Measurements from ENCODE around the gene DERA. TPM values are rescaled to one million over a fixed set of nuclear protein-coding genes. Genes with fewer than 3 reads are reported as not detected.
A peak's percentile ranks its signal among the peaks of the same experiment; 100 is the strongest.
"Not testable (repeated sequence)": the region's sequence is repeated elsewhere in the genome, so short reads cannot be mapped to it uniquely, and the experiment has no call there.

Gene DERA
- 44.9 TPM for total RNA-seq

DNA sequence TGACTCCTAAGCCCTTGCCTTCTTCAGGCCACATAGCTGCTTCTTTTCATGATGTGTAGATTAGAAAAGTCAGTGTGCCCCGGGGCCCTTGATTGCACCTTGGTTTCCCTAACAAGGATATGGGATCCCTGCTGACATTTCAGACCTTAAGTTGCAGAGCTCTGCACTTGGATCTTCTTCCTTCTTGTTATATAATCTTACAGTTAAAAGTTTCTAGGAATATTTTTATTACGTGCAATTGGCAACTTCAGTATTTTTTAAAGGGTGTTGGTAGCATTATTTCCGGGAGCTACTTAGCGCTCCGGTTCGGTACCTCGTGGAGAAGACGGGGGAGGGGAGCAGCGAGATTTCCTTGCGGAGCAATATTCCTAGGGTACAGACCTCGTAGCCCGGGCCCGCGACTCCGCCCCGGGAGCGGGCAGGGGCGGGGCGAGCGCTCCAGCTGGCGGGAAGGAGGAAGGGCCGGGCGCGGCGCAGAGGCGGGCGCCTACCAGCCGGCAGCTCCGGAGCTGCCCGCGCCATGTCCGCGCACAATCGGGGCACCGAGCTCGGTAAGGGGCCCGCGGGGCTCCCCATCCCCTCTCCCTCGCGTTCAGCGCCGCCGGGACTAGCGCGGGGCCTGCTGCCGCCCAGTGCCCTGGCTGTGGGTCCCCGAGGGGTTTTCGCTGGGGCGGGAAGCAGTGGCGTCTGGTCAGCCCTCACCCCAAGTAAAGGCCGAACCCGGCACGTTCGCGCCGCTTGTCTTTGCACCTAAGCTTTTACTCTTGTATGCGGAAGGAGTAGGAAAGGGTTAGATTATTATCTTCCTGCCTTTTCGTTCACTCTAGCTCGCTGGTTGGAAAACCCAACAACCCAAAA, at the start of gene DERA:
DERA (plus strand) TSS at position 469 of the 858 bp plus-strand sequence; CDS start at position 521, 52 bp downstream.
- H3K36me3 ChIP-seq (ENCODE audit: control insufficient read depth in 3 of 3, insufficient read depth in 3 of 3, low read length in 3 of 3) = peaks cover 0 to 6% (median 0%) of the 10 kb centered on the region in 3 donors
- H3K4me1 ChIP-seq (ENCODE audit: control insufficient read depth in 3 of 3, insufficient read depth in 3 of 3, low read length in 3 of 3) = peaks cover 0 to 4% (median 0%) of the 10 kb centered on the region in 3 donors
- H3K4me3 ChIP-seq (ENCODE audit: low read length in 3 of 3) = peak within 1 kb of the TSS; percentile 82 to 87 (median 83)
- peak within 1 kb of the TSS; percentile 82 to 95 (median 89) for H3K9ac ChIP-seq (ENCODE audit: low read depth in 1 of 3, low read length in 3 of 3)
- peak within 1 kb of the TSS; percentile 88 for H3K27ac ChIP-seq (ENCODE audit: low read depth, low read length)
- no peaks in the 10 kb centered on the region for H3K9me3 ChIP-seq (ENCODE audit: control insufficient read depth in 3 of 3, low read length in 3 of 3)
- H3K27me3 ChIP-seq (ENCODE audit: control insufficient read depth in 3 of 3, insufficient read depth in 3 of 3, low read length in 3 of 3) = no peaks in the 10 kb centered on the region

DNA sequence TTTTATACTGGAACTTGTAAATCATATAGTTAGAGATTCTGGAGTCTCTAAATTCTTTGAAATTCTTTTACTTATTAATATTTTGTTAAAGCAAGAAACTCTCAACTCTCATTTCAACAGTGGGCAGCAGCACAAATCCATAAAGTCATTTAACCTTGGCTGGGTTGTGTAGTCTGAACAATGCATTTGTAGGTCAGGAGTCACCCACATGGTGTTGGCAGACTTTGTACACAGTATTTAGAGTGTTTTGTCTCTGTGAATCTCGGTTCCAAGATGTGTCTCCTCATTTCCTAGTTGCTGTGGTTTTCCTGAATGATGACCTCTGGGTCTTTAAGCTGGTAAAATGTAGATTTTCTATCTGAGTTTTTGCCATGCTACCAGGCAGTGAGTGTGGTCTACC, 49.7 kb upstream of the DERA start:
- no peak overlapping the region for H3K4me3 ChIP-seq (ENCODE audit: low read length in 3 of 3)
- no peak overlapping the region for H3K9ac ChIP-seq (ENCODE audit: low read depth in 1 of 3, low read length in 3 of 3)
- no peak overlapping the region for H3K27ac ChIP-seq (ENCODE audit: low read depth, low read length)
- H3K4me1 ChIP-seq (ENCODE audit: control insufficient read depth in 3 of 3, insufficient read depth in 3 of 3, low read length in 3 of 3) = no peaks in the 10 kb centered on the region
- H3K27me3 ChIP-seq (ENCODE audit: control insufficient read depth in 3 of 3, insufficient read depth in 3 of 3, low read length in 3 of 3) = no peaks in the 10 kb centered on the region
- H3K36me3 ChIP-seq (ENCODE audit: control insufficient read depth in 3 of 3, insufficient read depth in 3 of 3, low read length in 3 of 3) = no peaks in the 10 kb centered on the region
- H3K9me3 ChIP-seq (ENCODE audit: control insufficient read depth in 3 of 3, low read length in 3 of 3) = no peaks in the 10 kb centered on the region

DNA sequence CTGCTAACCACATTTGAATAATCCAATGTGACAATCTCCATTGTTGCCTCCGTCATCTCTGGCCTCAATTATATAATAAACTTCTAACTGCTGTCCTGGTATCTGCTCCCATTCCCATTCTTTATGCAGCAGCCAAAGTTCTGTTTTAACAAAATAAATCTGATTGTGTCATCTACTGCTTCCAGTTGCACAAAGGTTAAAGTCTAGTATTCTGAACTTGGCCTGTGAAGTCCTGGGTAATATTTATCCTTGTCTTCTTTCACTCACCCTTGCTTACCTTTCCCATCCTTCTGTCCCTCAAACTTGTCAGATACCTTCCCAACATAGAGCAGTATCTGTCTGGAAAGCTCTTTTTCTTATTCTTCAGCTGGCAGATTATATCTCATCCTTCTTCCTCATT, 48.3 kb upstream of the DERA start:
- Histone ChIP-seq H3K27me3 (ENCODE audit: control insufficient read depth in 3 of 3, insufficient read depth in 3 of 3, low read length in 3 of 3) (no peaks in the 10 kb centered on the region), H3K27ac (ENCODE audit: low read depth, low read length) (no peak overlapping the region), H3K9me3 (ENCODE audit: control insufficient read depth in 3 of 3, low read length in 3 of 3) (no peaks in the 10 kb centered on the region), H3K4me3 (ENCODE audit: low read length in 3 of 3) (no peak overlapping the region), H3K36me3 (ENCODE audit: control insufficient read depth in 3 of 3, insufficient read depth in 3 of 3, low read length in 3 of 3) (no peaks in the 10 kb centered on the region), H3K4me1 (ENCODE audit: control insufficient read depth in 3 of 3, insufficient read depth in 3 of 3, low read length in 3 of 3) (no peaks in the 10 kb centered on the region), H3K9ac (ENCODE audit: low read depth in 1 of 3, low read length in 3 of 3) (no peak overlapping the region)

DNA sequence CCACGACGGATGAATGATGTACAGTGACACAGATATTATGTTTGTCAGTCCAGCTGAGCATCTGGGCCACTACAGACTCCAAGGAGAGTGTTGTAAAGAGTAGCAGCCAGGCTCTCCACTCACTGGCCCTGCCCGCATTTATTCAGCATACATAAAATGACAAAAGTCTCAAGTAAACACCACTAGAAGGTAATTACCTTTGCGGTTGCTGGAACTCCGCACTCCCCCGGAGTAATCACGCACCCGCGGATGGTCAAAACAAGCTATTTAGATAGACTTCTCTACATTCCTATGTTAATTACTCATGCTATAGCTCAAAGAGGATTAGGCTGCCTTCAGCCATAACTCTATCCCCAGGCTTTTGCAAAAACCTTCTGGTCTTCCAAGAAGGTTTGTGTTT, 47.8 kb upstream of the DERA start:
- no peaks in the 10 kb centered on the region for H3K9me3 ChIP-seq (ENCODE audit: control insufficient read depth in 3 of 3, low read length in 3 of 3)
- no peaks in the 10 kb centered on the region for H3K27me3 ChIP-seq (ENCODE audit: control insufficient read depth in 3 of 3, insufficient read depth in 3 of 3, low read length in 3 of 3)
- H3K36me3 ChIP-seq (ENCODE audit: control insufficient read depth in 3 of 3, insufficient read depth in 3 of 3, low read length in 3 of 3) = no peaks in the 10 kb centered on the region
- no peak overlapping the region for H3K27ac ChIP-seq (ENCODE audit: low read depth, low read length)
- H3K4me1 ChIP-seq (ENCODE audit: control insufficient read depth in 3 of 3, insufficient read depth in 3 of 3, low read length in 3 of 3) = no peaks in the 10 kb centered on the region
- no peak overlapping the region for H3K9ac ChIP-seq (ENCODE audit: low read depth in 1 of 3, low read length in 3 of 3)
- no peak overlapping the region for H3K4me3 ChIP-seq (ENCODE audit: low read length in 3 of 3)

DNA sequence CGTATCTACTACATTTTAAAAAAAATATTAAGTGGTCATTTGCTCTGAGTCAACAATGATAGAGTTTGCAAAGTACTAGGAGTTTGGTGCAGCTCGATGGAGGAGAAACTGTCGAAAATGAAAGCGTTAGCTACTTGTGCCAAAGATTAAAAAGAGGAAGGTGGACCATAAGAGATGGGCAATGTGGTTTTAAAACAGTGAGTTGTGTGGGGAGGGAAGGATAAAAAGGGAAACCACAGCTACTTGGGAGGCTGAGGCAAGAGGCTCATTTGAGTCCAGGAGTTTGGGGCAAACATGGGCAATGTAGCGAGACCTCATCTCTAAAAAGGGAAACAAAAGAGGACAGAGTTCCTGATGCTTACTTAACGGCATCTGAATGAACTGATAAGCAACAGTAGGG, 47.1 kb upstream of the DERA start:
- Histone ChIP-seq H3K27ac (ENCODE audit: low read depth, low read length) (no peak overlapping the region), H3K9ac (ENCODE audit: low read depth in 1 of 3, low read length in 3 of 3) (no peak overlapping the region), H3K4me1 (ENCODE audit: control insufficient read depth in 3 of 3, insufficient read depth in 3 of 3, low read length in 3 of 3) (no peaks in the 10 kb centered on the region), H3K9me3 (ENCODE audit: control insufficient read depth in 3 of 3, low read length in 3 of 3) (no peaks in the 10 kb centered on the region), H3K4me3 (ENCODE audit: low read length in 3 of 3) (no peak overlapping the region), H3K36me3 (ENCODE audit: control insufficient read depth in 3 of 3, insufficient read depth in 3 of 3, low read length in 3 of 3) (no peaks in the 10 kb centered on the region), H3K27me3 (ENCODE audit: control insufficient read depth in 3 of 3, insufficient read depth in 3 of 3, low read length in 3 of 3) (no peaks in the 10 kb centered on the region)

DNA sequence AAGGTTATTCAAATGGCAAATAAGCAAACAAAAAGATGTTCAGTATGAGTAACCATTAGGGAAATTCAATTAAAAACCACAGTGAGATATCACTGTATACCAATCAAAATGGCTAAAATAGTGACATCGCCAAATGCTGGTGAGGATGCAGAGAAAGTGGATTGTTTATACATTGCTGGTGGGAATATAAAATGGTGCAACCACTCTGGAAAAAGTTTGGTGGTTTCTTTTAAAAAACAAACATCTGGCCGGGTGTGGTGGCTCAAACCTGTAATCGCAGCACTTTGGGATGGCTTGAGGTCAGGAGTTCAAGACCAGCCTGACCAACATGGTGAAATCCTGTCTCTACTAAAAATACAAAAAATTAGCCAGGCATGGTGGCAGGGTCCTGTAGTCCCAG, 42.9 kb upstream of the DERA start:
- Histone ChIP-seq H3K9ac (ENCODE audit: low read depth in 1 of 3, low read length in 3 of 3) (no peak overlapping the region), H3K4me3 (ENCODE audit: low read length in 3 of 3) (no peak overlapping the region), H3K27ac (ENCODE audit: low read depth, low read length) (no peak overlapping the region), H3K9me3 (ENCODE audit: control insufficient read depth in 3 of 3, low read length in 3 of 3) (no peaks in the 10 kb centered on the region), H3K36me3 (ENCODE audit: control insufficient read depth in 3 of 3, insufficient read depth in 3 of 3, low read length in 3 of 3) (no peaks in the 10 kb centered on the region), H3K4me1 (ENCODE audit: control insufficient read depth in 3 of 3, insufficient read depth in 3 of 3, low read length in 3 of 3) (no peaks in the 10 kb centered on the region), H3K27me3 (ENCODE audit: control insufficient read depth in 3 of 3, insufficient read depth in 3 of 3, low read length in 3 of 3) (no peaks in the 10 kb centered on the region)

DNA sequence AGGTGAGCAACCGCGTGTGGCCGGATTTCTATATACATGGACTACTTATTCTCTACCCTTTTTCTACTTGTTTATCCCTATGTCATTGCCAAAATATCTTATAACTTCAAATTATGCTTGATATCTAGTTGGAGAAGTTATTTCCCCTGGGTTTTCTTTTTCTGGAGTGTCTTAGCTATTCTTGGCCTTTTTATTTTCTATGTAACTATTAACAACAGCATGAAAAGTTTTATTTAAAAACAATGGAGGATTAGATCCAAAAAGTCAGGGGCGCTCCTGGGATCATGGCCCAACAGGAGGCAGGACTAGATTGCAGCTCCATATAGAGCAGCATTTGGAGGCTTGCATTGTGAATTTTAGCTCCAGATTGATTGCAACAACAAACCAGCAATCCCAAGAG, 37.6 kb upstream of the DERA start:
- Histone ChIP-seq H3K9ac (ENCODE audit: low read depth in 1 of 3, low read length in 3 of 3) (no peak overlapping the region), H3K27me3 (ENCODE audit: control insufficient read depth in 3 of 3, insufficient read depth in 3 of 3, low read length in 3 of 3) (no peaks in the 10 kb centered on the region), H3K36me3 (ENCODE audit: control insufficient read depth in 3 of 3, insufficient read depth in 3 of 3, low read length in 3 of 3) (no peaks in the 10 kb centered on the region), H3K27ac (ENCODE audit: low read depth, low read length) (no peak overlapping the region), H3K4me1 (ENCODE audit: control insufficient read depth in 3 of 3, insufficient read depth in 3 of 3, low read length in 3 of 3) (no peaks in the 10 kb centered on the region), H3K9me3 (ENCODE audit: control insufficient read depth in 3 of 3, low read length in 3 of 3) (no peaks in the 10 kb centered on the region), H3K4me3 (ENCODE audit: low read length in 3 of 3) (no peak overlapping the region)

DNA sequence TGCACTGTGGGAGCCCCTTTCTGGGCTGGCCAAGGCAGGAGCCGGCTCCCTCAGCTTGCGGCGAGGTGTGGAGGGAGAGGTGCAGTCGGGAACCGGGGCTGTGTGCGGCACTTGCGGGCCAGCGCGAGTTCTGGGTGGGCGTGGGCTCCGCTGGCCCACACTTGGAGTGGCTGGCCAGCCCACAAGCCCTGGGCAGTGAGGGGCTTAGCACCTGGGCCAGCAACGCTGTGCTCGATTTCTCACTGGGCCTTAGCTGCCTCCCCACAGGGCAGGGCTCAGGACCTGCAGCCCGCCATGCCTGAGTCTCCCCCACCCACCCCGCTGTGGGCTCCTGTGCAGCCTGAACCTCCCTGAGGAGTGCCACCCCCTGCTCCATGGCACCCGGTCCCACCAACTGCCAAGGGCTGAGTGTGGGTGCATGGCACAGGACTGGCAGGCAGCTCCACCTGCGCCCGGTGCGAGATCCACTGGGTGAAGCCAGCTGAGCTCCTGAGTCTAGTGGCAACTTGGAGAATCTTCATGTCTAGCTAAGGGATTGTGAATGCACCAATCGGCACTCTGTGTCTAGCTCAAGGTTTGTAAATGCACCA, 36.5 kb upstream of the DERA start:
- not testable (repeated sequence) for H3K4me1 ChIP-seq (ENCODE audit: control insufficient read depth in 3 of 3, insufficient read depth in 3 of 3, low read length in 3 of 3); H3K9me3 ChIP-seq (ENCODE audit: control insufficient read depth in 3 of 3, low read length in 3 of 3); H3K4me3 ChIP-seq (ENCODE audit: low read length in 3 of 3); H3K36me3 ChIP-seq (ENCODE audit: control insufficient read depth in 3 of 3, insufficient read depth in 3 of 3, low read length in 3 of 3); H3K9ac ChIP-seq (ENCODE audit: low read depth in 1 of 3, low read length in 3 of 3); H3K27ac ChIP-seq (ENCODE audit: low read depth, low read length); H3K27me3 ChIP-seq (ENCODE audit: control insufficient read depth in 3 of 3, insufficient read depth in 3 of 3, low read length in 3 of 3)

DNA sequence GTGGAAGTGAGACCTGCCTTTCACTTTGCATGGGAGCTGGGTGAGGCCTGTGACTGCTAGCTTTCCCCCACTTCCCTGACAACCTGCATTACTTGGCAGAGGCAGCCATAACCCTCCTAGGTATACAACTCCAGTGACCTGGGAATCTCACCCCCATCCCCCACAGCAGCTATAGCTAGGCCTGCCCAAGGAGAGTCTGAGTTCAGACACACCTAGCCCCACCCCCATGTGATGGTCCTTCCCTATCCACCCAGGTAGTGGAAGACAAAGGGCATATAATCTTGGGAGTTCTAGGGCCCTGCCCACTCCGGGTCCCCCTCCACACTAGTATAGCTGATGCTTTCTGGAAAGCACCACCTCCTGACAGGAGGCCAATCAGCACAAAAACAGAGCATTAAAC, 35.3 kb upstream of the DERA start:
- H3K9ac ChIP-seq (ENCODE audit: low read depth in 1 of 3, low read length in 3 of 3) = no peak overlapping the region
- H3K9me3 ChIP-seq (ENCODE audit: control insufficient read depth in 3 of 3, low read length in 3 of 3) = no peaks in the 10 kb centered on the region
- no peak overlapping the region for H3K27ac ChIP-seq (ENCODE audit: low read depth, low read length)
- H3K4me3 ChIP-seq (ENCODE audit: low read length in 3 of 3) = no peak overlapping the region
- H3K4me1 ChIP-seq (ENCODE audit: control insufficient read depth in 3 of 3, insufficient read depth in 3 of 3, low read length in 3 of 3) = no peaks in the 10 kb centered on the region
- no peaks in the 10 kb centered on the region for H3K27me3 ChIP-seq (ENCODE audit: control insufficient read depth in 3 of 3, insufficient read depth in 3 of 3, low read length in 3 of 3)
- no peaks in the 10 kb centered on the region for H3K36me3 ChIP-seq (ENCODE audit: control insufficient read depth in 3 of 3, insufficient read depth in 3 of 3, low read length in 3 of 3)

DNA sequence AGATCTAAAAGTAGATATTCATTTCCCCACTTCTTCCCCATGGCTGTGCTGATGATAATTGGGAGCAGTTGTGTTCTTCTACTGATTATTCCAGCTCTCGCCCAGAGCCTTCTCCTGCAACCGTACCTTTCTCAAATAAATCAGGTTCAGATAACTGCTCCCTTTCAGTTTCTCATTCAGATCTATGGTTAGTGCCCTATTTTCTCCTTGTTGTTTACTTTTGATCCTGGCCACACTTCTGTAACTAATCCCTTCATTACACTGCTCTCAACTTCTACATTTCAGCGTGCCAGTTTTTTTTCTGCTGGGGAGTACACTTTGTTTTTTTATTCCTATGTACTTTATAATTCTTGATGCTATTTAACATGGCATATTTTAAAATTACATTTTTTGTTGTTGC, 31.7 kb upstream of the DERA start:
- H3K4me3 ChIP-seq (ENCODE audit: low read length in 3 of 3) = no peak overlapping the region
- H3K9ac ChIP-seq (ENCODE audit: low read depth in 1 of 3, low read length in 3 of 3) = no peak overlapping the region
- no peaks in the 10 kb centered on the region for H3K27me3 ChIP-seq (ENCODE audit: control insufficient read depth in 3 of 3, insufficient read depth in 3 of 3, low read length in 3 of 3)
- H3K36me3 ChIP-seq (ENCODE audit: control insufficient read depth in 3 of 3, insufficient read depth in 3 of 3, low read length in 3 of 3) = no peaks in the 10 kb centered on the region
- peaks cover 12 to 16% (median 13%) of the 10 kb centered on the region in 3 donors for H3K4me1 ChIP-seq (ENCODE audit: control insufficient read depth in 3 of 3, insufficient read depth in 3 of 3, low read length in 3 of 3)
- H3K9me3 ChIP-seq (ENCODE audit: control insufficient read depth in 3 of 3, low read length in 3 of 3) = no peaks in the 10 kb centered on the region
- H3K27ac ChIP-seq (ENCODE audit: low read depth, low read length) = no peak overlapping the region

Data from skeletal muscle tissue (tissue), 4 donors.